GM12874 (cell line): Measurements from ENCODE around the gene PSMC3.

Experiments used
- TF ChIP-seq, protein P1 (sequence below): IDR thresholded peaks from 2 replicates; pipeline ENCODE4 v1.5.1; 2011; ENCODE audit warnings: low read depth, mild to moderate bottlenecking, control low read depth, low read length, moderate library complexity; ENCODE audit not compliant: insufficient read depth

PSMC3 gene

DNA sequence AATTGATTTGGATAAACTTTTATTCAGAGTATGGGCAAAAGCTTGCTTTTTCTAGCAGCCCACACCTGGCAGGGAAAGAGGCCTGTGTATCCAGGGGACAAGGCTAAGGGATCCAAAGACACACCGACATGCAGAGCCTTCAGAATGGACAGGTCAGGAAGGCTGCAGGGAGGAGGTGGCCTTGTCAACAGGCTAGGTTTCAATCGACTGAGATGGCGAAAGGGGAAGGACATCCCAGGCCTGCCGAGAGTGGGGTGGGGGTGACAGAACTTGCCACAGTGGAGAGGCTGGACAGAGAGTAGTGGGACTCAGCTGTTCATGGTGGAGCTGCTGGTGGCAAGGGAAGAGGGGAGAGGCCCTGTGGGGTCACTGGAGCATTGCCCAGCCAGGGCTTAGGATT, 23.1 kb downstream of the PSMC3 start:
- TF ChIP-seq, protein P1, sequence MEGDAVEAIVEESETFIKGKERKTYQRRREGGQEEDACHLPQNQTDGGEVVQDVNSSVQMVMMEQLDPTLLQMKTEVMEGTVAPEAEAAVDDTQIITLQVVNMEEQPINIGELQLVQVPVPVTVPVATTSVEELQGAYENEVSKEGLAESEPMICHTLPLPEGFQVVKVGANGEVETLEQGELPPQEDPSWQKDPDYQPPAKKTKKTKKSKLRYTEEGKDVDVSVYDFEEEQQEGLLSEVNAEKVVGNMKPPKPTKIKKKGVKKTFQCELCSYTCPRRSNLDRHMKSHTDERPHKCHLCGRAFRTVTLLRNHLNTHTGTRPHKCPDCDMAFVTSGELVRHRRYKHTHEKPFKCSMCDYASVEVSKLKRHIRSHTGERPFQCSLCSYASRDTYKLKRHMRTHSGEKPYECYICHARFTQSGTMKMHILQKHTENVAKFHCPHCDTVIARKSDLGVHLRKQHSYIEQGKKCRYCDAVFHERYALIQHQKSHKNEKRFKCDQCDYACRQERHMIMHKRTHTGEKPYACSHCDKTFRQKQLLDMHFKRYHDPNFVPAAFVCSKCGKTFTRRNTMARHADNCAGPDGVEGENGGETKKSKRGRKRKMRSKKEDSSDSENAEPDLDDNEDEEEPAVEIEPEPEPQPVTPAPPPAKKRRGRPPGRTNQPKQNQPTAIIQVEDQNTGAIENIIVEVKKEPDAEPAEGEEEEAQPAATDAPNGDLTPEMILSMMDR = no peak

DNA sequence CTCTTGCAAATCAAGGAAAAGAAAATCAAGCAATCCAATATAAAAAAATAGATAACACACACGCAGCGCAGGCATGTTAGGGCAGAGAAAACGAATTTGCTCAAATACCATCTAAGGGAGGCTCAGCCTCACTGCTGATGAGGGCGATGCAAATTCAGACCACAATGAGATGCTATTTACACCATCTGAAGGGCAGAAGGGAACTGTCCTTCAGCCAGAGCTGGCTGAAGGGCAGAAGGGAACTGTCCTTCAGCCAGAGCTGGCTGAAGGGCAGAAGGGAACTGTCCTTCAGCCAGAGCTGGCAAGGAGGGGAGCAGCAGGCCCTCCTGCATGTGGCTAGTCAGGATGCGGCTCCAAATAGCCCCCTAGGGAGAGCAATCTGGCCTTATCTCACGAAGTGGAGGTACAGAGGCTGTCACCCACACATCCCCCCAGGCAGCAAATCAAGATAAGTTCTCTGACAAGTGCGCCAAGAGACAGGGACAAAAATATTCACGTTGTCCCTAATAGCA, 25.4 kb downstream of the PSMC3 start:
- TF ChIP-seq, protein P1 = no peak

DNA sequence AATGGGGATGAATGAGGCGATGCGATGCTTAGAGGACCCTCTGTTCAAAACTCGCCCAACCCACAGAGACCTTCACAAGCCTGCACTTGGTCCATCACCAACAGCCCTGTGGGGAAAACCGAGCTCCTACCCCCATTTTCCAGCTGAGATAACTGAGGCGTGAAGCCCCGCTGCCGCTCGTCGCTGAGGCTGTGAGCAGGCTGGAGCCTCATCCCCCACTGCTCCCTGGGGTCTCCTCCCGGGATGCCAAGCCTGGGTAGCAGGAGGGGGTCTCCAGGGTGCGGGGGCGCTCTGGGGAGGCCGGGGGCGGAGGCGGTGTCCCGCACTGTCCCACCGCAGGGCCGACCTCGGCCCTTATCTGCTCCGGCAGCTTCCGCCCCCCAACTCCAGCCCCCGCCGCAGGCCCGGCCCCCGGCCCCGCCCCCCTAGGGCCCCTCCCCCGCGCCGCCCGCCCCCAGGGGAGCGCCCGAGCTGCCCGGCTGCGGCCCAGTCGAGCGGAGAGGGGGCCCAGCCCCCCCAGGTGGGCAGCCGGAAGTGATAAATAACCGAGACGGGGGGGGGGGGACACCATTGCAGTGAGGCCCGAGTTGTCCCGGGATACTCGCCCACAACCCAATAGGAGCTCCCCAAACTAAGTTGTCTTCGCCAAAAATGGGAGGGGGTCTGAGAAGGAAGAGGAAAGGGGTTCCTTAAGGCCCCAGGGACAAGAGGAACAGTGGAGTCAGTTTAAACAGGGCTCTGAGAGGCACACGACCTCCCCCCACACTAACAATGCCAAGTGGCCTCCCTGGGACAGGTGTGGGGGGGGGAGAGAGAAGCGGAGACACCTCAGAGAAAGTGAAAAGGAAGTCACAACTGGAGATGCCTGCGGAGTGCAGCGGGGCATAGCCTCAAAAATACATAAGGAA, 26.1 kb downstream of the PSMC3 start:
- TF ChIP-seq, protein P1 = no peak

DNA sequence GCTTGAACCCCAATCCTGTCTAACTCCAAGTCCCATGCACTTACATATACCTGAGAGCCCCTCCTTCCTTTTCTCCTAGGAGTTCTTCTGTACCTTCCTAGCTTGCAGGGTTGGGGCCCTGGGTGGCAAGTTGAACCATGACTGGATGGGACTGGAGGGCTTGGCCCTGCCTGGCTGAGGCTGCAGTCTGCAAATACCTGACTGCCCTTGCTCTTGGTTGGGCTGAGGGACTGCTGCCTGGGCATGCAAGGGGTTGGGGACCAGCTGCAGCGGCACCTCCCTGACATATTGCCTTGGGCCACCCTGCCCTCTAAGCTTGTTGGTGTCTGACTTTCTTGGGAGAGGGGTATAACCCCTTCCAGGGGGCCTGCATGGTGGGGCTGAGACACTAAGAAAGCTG, 27.7 kb downstream of the PSMC3 start:
- TF ChIP-seq, protein P1 = no peak

DNA sequence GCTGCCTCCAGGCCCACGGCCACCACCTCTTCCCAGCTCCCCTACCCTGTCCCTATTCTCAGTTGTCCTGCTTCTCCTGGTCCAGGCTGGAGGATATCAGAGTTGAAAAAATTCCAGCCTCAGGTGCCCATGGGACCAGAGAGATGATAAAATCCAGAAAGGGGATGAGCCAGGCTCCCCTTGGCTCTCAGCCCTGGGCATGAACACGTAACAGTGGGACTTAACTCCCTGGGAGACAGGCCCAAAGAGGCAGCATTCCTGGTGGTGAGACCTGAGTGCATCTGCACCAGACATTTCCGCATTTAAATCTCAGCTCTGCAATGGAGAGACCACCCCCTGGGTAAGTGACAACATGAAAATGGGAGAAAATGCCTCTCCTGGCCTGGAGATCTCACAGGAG, 28.2 kb downstream of the PSMC3 start:
- TF ChIP-seq, protein P1 = no peak

DNA sequence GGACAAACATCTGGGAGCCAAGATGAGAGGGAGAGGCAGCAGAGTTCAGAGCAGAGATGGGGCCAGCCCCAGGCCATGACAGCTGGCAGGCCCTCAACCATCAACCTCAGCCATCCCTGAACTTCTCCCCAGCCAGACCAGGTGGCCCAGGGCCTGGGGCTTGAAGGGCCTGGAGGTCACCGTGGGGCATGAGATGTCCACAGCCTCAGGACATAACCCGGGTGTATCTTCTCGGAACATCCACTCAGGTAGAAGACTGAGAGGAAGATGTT, 30.3 kb downstream of the PSMC3 start:
- TF ChIP-seq, protein P1 = no peak

DNA sequence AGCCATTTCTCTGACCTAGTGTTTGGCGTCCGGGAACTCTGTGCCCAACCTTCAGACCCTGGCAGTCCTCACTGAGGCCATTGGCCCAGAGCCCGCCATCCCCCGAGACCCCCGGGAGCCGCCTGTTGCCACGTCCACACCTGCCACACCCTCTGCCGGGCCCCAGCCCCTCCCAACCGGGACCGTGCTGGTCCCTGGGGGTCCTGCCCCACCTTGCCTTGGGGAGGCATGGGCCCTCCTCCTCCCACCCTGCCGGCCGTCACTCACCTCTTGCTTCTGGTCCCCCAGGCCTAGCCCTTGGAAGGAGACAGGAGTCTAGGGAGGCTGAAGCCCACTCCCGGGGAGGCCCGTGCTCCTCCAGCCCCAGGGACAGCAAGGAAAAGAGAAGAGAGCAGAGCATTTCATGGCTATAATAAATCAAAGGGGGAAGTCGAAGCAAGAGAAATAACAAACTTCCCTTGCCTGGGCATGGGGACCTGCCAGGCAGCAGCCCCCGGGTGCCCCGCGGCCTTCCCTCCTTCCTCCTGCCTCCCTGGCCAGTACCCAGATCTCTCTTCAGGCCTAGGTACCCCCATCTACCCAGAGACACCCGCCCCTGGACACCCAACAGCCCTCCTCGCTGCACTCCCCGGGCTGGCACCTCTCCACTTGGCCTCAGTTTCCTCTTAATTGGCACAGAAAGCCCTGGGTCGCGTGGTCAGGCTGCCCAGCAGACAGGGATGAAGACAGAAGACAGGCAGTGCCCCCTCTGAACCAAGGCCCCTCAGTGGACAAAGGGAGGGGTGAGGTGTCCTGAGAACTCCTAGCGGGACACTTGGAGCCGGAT, 30.8 kb downstream of the PSMC3 start:
- TF ChIP-seq, protein P1 = no peak
